HG02970 (cell line): Measurements from ENCODE around the gene KCNC1.

Source experiments
- ATAC-seq: cut with Tn5 transposase; IDR thresholded peaks from one replicate; pipeline ENCODE4 v1.9.1; 2021; ENCODE audit warnings: mild to moderate bottlenecking, moderate library complexity, moderate number of reproducible peaks; ENCODE audit not compliant: unreplicated experiment, low FRiP score

KCNC1 gene

GRCh38 chr11:17786824-17787525 lies 52.4 kb downstream of the KCNC1 start:
- ATAC-seq = no peak

- no peak for ATAC-seq
Measured at GRCh38 chr11:17788084-17788483, 53.5 kb downstream of the KCNC1 start.

- no peak for ATAC-seq
Measured at GRCh38 chr11:17790453-17790852, 55.9 kb downstream of the KCNC1 start.

- ATAC-seq = no peak
Measured at GRCh38 chr11:17791144-17791543, 56.6 kb downstream of the KCNC1 start.

GRCh38 chr11:17792161-17792560 lies 57.6 kb downstream of the KCNC1 start:
- ATAC-seq = no peak

- no peak for ATAC-seq
Measured at GRCh38 chr11:17793642-17794170, 59.1 kb downstream of the KCNC1 start.

- no peak for ATAC-seq
Measured at GRCh38 chr11:17794981-17795380, 60.4 kb downstream of the KCNC1 start.

GRCh38 chr11:17796154-17796553 lies 61.6 kb downstream of the KCNC1 start:
- ATAC-seq = no peak

GRCh38 chr11:17798253-17798652 lies 63.7 kb downstream of the KCNC1 start:
- ATAC-seq = no peak

GRCh38 chr11:17798716-17799115 lies 64.1 kb downstream of the KCNC1 start:
- ATAC-seq = no peak

GRCh38 chr11:17799147-17799546 lies 64.6 kb downstream of the KCNC1 start:
- no peak for ATAC-seq

- ATAC-seq = no peak
Measured at GRCh38 chr11:17801166-17801565, 66.6 kb downstream of the KCNC1 start.

- ATAC-seq = no peak
Measured at GRCh38 chr11:17802491-17802890, 67.9 kb downstream of the KCNC1 start.

- ATAC-seq = no peak
Measured at GRCh38 chr11:17803754-17804334, 69.3 kb downstream of the KCNC1 start.

- no peak for ATAC-seq
Measured at GRCh38 chr11:17805043-17805442, 70.5 kb downstream of the KCNC1 start.

GRCh38 chr11:17805873-17806272 lies 71.3 kb downstream of the KCNC1 start:
- no peak for ATAC-seq

- ATAC-seq = no peak
Measured at GRCh38 chr11:17807034-17807433, 72.5 kb downstream of the KCNC1 start.

GRCh38 chr11:17810041-17810440 lies 75.5 kb downstream of the KCNC1 start:
- ATAC-seq = no peak

GRCh38 chr11:17810746-17811145 lies 76.2 kb downstream of the KCNC1 start:
- ATAC-seq = no peak

GRCh38 chr11:17811352-17811751 lies 76.8 kb downstream of the KCNC1 start:
- ATAC-seq = no peak

GRCh38 chr11:17812091-17812864 lies 77.7 kb downstream of the KCNC1 start:
- ATAC-seq = no peak

- no peak for ATAC-seq
Measured at GRCh38 chr11:17812865-17813187, 78.2 kb downstream of the KCNC1 start.
